Activated CD4-positive, alpha-beta memory T cell treated with anti-CD3 and anti-CD28 coated beads, Interleukin-2, amount 10 ng/mL, durations not matched to agents 7 days and 5 days (primary cell): ENCODE data around the gene TRERF1. TPM values are rescaled to one million over a fixed set of nuclear protein-coding genes. Genes with fewer than 3 reads are reported as not detected.
A peak's percentile ranks its signal among the peaks of the same experiment; 100 is the strongest.

ENCODE experiments used
- CTCF ChIA-PET: fragments of 350-600 bp; sonication (Branson Sonifier 250); formaldehyde crosslinking; loops from one replicate; lab custom pipeline; 2021; ENCODE audit warnings: antibody characterized with exemption, inconsistent platforms; lab: Charles Lee
- POLR2A ChIA-PET: fragments of 350-600 bp; sonication (Branson Sonifier 250); formaldehyde crosslinking; loops from one replicate; lab custom pipeline; 2021; ENCODE audit warnings: antibody characterized with exemption; lab: Charles Lee
- DNase-seq: peaks from one replicate; pipeline ENCODE4 v3.0.0-alpha.2; 2020
- H3K27ac Mint-ChIP-seq: one replicate; pipeline ENCODE4 v1.8.0; 2021; ENCODE audit warnings: mild to moderate bottlenecking, mixed read lengths
- H3K27me3 Mint-ChIP-seq: one replicate; pipeline ENCODE4 v1.8.0; 2021; ENCODE audit warnings: mixed read lengths
- H3K36me3 Mint-ChIP-seq: one replicate; pipeline ENCODE4 v1.8.0; 2021; ENCODE audit warnings: low read depth, mixed read lengths
- H3K4me1 Mint-ChIP-seq: one replicate; pipeline ENCODE4 v1.8.0; 2021; ENCODE audit warnings: mixed read lengths
- H3K4me3 Mint-ChIP-seq: one replicate; pipeline ENCODE4 v1.8.0; 2021; ENCODE audit warnings: mild to moderate bottlenecking, mixed read lengths
- H3K9me3 Mint-ChIP-seq: one replicate; pipeline ENCODE4 v1.8.0; 2021; ENCODE audit warnings: mixed read lengths
- total RNA-seq, 2 experiments: library from RNA; stranded (reverse); gene quantifications; one replicate each; pipeline ENCODE4 v1.2.3, GENCODE V29; 2021

Gene TRERF1
- total RNA-seq, 2 experiments from 2014 or later: 17.4 to 18.2 TPM

DNA sequence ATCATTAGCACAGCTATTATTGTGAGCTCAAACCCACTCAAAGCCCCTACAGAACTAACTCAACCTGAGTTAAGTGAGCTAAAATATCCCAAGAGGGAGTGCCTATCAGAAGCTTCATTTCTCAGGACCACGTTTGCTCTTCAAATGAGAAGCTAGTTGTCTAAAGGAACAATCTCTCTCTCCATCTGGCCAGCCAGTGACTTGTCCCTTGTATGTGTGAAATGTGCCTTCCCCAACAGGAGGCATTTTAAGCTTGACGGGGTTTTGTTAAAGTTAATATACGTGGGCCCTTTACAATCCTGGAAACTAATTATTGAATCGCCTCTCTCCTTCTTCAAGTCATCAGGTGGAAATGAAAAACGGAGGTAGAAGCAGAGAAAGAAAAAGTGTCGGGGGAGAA is 62.0 kb downstream of the TRERF1 start:
- no peak for DNase-seq
- peak overlapping the region; percentile 60 for H3K4me3 Mint-ChIP-seq
- no peaks in the 10 kb centered on the region for H3K9me3 Mint-ChIP-seq
- H3K27ac Mint-ChIP-seq: peak overlapping the region; percentile 93
- peaks cover 15% of the 10 kb centered on the region for H3K36me3 Mint-ChIP-seq
- ChIA-PET CTCF (interaction anchor here (0.6 to 6.2 kb wide), 17 partner anchors 8 to 469 kb away, joined by 3 to 65 read pairs (median 4); partner anchors contain the start of genes BYSL and MED20), POLR2A (interaction anchor here (0.6 to 10.0 kb wide), 26 partner anchors 8 to 369 kb away, joined by 3 to 107 read pairs (median 4); partner anchors contain the start of gene TRERF1)
- H3K4me1 Mint-ChIP-seq: peaks cover 89% of the 10 kb centered on the region
- no peaks in the 10 kb centered on the region for H3K27me3 Mint-ChIP-seq

DNA sequence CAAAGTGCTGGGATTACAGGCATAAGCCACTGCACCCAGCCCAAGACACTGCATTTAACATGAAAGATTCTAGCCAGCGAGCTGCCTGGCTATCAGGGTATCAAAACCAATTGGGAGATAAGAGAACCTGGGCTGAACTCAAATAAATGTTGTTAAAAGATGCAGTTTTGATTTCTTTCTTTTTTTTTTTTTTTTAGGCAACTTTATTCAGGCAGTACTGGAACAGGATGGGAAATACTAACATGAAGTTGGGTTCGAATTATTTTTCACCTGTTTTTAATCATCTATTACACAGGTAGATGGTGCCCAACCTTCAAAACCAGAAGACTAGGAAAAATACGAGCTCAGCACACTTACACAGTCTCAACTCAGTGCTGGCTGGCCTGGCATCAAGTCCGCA is 63.7 kb downstream of the TRERF1 start:
- H3K27ac Mint-ChIP-seq: peak overlapping the region; percentile 79
- CTCF ChIA-PET: interaction anchor here (0.8 to 6.2 kb wide), 5 partner anchors 10 to 159 kb away, joined by 4 to 65 read pairs (median 12); no protein-coding TSS in a partner anchor
- H3K36me3 Mint-ChIP-seq: peaks cover 17% of the 10 kb centered on the region
- POLR2A ChIA-PET: interaction anchor here (1.7 to 10.0 kb wide), 5 partner anchors 10 to 64 kb away, joined by 4 to 107 read pairs (median 52); partner anchors contain the start of gene TRERF1
- no peaks in the 10 kb centered on the region for H3K27me3 Mint-ChIP-seq
- no peak for DNase-seq
- H3K4me1 Mint-ChIP-seq: peaks cover 92% of the 10 kb centered on the region
- H3K4me3 Mint-ChIP-seq: no peak overlapping the region
- no peaks in the 10 kb centered on the region for H3K9me3 Mint-ChIP-seq

DNA sequence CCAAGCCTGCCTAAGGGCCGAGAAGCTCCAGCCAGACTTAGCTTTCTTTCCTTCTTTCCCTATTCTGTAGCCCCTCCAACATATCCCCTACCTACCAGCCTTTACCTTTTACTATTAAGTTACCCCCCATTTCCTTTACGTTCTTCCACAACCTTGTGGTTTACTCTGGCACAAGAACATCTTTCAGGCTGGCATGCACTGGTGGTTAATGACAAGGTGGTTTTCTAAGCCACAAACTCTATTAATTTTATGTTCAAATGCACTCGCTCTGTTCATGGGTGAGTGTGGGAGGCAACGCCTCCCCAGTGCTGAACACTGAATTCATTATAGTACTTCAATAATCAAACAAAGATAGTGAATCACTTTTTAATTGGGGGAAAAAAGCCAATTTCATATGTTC is 64.4 kb downstream of the TRERF1 start:
- peak; percentile 37 for DNase-seq
- H3K4me3 Mint-ChIP-seq: no peak overlapping the region
- H3K9me3 Mint-ChIP-seq: no peaks in the 10 kb centered on the region
- ChIA-PET CTCF (interaction anchor here (6.0 to 6.2 kb wide), 2 partner anchors 17 to 160 kb away, joined by 46 to 65 read pairs; no protein-coding TSS in a partner anchor), POLR2A (interaction anchor here (0.7 to 10.0 kb wide), 7 partner anchors 9 to 65 kb away, joined by 3 to 107 read pairs (median 4); partner anchors contain the start of gene TRERF1)
- H3K36me3 Mint-ChIP-seq: peaks cover 15% of the 10 kb centered on the region
- H3K27ac Mint-ChIP-seq: peak overlapping the region; percentile 55
- H3K27me3 Mint-ChIP-seq: no peaks in the 10 kb centered on the region
- peaks cover 94% of the 10 kb centered on the region for H3K4me1 Mint-ChIP-seq

DNA sequence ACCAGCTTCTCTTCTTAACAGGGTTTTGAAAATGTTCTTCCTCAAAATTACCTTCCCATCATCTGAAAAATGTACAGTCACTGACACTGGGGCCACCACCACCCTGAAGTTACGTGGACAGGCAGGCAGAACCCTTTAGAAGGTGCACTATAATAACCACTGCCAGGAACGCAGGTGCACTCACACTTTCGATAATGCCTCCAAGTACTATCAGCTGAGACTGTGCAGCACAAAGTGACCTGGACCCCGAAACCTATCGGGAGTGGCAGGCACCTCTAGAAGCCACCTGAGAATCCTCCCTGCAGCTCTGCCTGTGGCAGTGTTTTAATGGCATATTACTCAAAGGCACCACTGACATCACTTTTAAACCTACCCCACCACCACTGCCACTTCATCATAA is 66.4 kb downstream of the TRERF1 start:
- ChIA-PET POLR2A (interaction anchor here (0.9 to 10.0 kb wide), 4 partner anchors 11 to 66 kb away, joined by 3 to 107 read pairs (median 10); partner anchors contain the start of gene TRERF1), CTCF (no interaction called here)
- Mint-ChIP-seq H3K27ac (peak overlapping the region; percentile 29), H3K4me3 (no peak overlapping the region), H3K9me3 (no peaks in the 10 kb centered on the region), H3K27me3 (no peaks in the 10 kb centered on the region), H3K4me1 (peaks cover 94% of the 10 kb centered on the region), H3K36me3 (peaks cover 8% of the 10 kb centered on the region)
- DNase-seq: no peak

DNA sequence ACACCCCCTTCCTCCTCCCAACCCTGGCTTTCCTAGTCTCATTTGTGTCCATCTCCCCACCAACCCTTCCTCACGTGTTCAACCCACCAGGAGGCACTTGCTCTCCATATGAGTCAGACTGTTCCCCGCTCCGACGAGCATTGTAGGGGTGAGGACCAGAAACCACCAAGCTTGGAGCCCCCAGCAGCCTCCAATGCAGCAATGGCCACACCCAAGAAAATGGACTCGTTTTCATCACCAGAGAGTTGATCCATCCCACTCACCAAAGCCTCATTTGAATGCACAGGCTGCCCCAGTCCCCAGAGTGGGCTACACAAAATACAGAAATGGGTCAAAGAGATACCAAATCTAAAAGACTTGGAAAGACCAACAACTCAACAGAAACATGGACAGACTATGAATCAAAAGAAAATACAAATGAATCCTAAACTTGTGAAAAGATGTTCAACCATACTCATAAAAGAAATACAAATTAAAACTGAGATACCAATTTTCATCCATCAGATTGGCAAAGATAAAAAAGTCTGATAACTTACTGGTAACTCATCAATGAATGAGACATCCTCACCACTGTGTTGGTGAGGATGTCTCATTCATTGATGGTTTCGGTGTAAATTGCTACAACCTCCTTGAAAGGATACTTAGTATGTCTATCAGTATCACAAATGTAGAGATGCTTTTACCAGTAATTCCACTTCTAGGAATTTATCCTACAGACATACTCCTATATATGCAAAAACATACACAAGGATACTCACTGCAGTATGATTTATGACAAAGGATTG is 68.1 kb downstream of the TRERF1 start:
- no peaks in the 10 kb centered on the region for H3K9me3 Mint-ChIP-seq
- H3K4me3 Mint-ChIP-seq: peak overlapping the region; percentile 26
- no peaks in the 10 kb centered on the region for H3K27me3 Mint-ChIP-seq
- DNase-seq: no peak
- ChIA-PET POLR2A (interaction anchor here (2.0 to 10.0 kb wide), 4 partner anchors 9 to 68 kb away, joined by 5 to 107 read pairs (median 12); partner anchors contain the start of gene TRERF1), CTCF (interaction anchor here (0.9 to 1.2 kb wide), 3 partner anchors 9 to 164 kb away, joined by 3 to 7 read pairs (median 3); no protein-coding TSS in a partner anchor)
- peaks cover 94% of the 10 kb centered on the region for H3K4me1 Mint-ChIP-seq
- peak overlapping the region; percentile 61 for H3K27ac Mint-ChIP-seq
- H3K36me3 Mint-ChIP-seq: peaks cover 11% of the 10 kb centered on the region

DNA sequence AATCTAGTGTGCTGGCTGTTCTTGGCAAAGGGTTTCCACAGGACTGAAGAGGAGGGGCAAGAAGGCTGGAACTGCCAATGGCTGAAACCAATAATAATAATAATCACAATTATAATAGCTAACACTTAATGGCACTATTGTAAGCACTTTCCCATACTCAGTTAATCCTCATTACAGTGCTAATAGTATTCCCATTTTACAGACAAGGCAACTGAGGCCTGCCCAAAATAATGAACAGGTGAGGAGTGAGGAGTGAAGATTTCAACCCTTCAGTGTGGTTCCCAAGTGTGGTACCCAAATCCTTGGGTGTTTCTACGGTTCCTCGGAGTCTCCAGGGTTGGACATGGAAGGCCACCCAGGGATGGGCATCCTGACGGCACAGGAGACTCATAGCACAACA is 69.9 kb downstream of the TRERF1 start:
- ChIA-PET CTCF (interaction anchor here (0.7 to 1.0 kb wide), 2 partner anchors 8 to 124 kb away, joined by 3 to 4 read pairs; no protein-coding TSS in a partner anchor), POLR2A (interaction anchor here (0.7 to 1.6 kb wide), 3 partner anchors 8 to 15 kb away, joined by 3 to 5 read pairs (median 4); no protein-coding TSS in a partner anchor)
- no peak overlapping the region for H3K4me3 Mint-ChIP-seq
- no peaks in the 10 kb centered on the region for H3K27me3 Mint-ChIP-seq
- no peak for DNase-seq
- H3K36me3 Mint-ChIP-seq: peaks cover 13% of the 10 kb centered on the region
- no peaks in the 10 kb centered on the region for H3K9me3 Mint-ChIP-seq
- peaks cover 93% of the 10 kb centered on the region for H3K4me1 Mint-ChIP-seq
- no peak overlapping the region for H3K27ac Mint-ChIP-seq

DNA sequence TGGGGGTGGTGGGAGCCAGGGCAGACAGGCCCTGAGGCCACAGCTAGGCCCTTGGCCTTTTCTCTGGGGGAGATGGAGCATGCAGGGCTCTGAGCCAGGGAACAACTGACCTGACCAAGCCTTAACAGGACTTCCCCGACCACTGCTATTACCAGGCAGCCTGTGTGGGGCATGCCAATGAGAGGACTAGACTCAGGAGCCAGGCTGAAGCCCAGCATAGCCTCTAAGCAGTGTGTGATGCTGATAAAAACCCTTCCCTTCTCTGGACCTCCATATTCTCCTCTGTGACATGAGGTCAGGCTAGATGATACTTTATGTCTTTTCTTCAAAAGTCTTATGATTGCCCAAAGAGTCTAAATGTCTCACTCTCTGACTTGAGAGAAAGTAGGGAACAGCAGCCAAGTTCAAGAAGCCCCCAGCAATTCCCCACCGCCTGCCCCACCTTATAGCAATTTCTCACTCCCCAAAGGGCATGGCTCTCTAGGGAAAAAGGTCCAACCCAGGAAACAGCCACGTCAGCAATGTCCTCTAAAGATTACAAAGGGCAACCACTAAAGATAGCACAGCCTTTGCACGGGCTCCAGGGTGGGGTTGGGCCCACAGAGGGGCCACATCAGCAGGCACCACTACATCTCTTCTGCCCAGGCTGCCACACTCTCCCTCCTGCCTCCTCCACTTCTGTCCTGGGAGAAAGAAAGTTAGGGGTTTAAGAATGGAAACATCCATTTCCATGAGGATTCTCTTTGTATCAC is 71.3 kb downstream of the TRERF1 start:
- ChIA-PET CTCF (no interaction called here), POLR2A (interaction anchor here (1.1 kb wide), 1 partner anchor 13 kb away, joined by 4 read pairs; no protein-coding TSS in a partner anchor)
- Mint-ChIP-seq H3K36me3 (peaks cover 15% of the 10 kb centered on the region), H3K9me3 (no peaks in the 10 kb centered on the region), H3K4me1 (peaks cover 85% of the 10 kb centered on the region), H3K27ac (peak overlapping the region; percentile 56), H3K4me3 (no peak overlapping the region), H3K27me3 (no peaks in the 10 kb centered on the region)
- DNase-seq: no peak

DNA sequence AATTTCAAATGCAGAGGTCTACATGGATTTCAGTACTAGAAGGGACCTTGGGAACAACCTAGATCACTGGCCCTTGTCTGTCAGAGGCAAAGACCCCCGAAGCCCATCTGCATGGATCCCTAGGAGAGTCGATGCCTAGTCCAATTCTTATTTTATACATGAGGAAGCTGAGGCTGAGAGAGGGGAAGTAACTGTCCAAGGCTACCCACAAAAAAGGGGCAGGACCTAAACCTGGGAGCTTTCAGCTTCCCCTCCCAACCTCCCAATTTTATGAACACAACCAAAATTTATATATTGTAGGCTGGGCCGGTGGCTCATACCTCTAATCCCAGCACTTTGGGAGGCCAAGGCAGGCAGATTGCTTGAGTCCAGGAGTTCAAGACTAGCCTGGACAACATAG is 73.2 kb downstream of the TRERF1 start:
- H3K36me3 Mint-ChIP-seq: peaks cover 15% of the 10 kb centered on the region
- peaks cover 75% of the 10 kb centered on the region for H3K4me1 Mint-ChIP-seq
- peak overlapping the region; percentile 88 for H3K27ac Mint-ChIP-seq
- no peaks in the 10 kb centered on the region for H3K9me3 Mint-ChIP-seq
- CTCF ChIA-PET: interaction anchor here (1.0 to 2.3 kb wide), 11 partner anchors 10 to 173 kb away, joined by 3 to 11 read pairs (median 5); no protein-coding TSS in a partner anchor
- no peak for DNase-seq
- POLR2A ChIA-PET: interaction anchor here (1.1 to 2.3 kb wide), 5 partner anchors 11 to 162 kb away, joined by 4 to 38 read pairs (median 7); no protein-coding TSS in a partner anchor
- H3K27me3 Mint-ChIP-seq: no peaks in the 10 kb centered on the region
- no peak overlapping the region for H3K4me3 Mint-ChIP-seq

DNA sequence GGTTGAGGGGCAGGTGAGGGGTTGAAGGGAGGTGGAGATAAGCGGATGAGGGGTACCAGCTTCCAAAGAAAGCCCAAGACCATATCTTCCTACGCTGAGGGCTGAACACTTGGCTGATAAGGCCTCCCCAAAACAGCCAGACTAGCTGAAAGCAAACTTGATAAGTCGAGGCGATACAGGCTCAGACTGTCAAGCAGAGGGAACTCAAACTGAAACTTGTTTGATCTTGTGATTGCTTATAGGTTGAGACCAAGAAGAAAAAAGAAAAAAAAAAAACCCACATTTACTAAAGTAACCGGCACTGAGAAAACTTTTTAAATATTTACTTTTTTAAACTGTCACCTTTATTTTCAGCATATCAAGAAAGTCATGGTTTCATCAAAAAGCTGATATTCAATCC is 73.6 kb downstream of the TRERF1 start:
- CTCF ChIA-PET: interaction anchor here (1.0 to 2.3 kb wide), 10 partner anchors 10 to 174 kb away, joined by 3 to 11 read pairs (median 5); no protein-coding TSS in a partner anchor
- DNase-seq: peak; percentile 41

DNA sequence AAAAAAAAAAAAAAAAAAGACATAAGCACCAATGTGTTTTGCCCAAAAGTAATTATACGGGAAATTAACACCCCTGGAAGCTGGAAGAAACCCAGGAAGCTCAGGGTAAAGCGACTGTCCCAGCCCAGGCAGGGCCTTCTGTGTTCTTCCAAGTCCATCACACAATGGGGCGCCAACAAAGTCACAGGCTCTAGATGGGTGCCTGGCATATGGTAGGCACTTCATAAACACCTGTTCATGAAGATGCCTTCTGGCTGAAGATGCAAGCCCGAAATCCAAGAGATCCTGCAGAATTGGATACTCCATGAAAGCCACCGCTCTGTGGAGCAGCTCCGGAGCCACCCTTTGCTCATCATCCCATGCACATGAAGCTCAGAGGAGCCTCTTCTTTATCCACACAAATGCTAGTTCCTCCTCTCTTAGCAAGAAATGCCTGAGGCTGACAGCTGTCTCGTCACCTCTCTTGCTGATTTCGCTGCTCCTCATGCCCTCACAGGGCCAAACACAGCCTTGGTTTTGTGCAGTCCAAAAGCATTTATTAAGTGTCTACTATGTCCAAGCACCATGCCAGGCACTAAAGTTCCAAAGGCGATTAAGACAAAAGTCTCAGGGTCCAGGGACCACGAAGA is 76.6 kb downstream of the TRERF1 start:
- Mint-ChIP-seq H3K4me3 (no peak overlapping the region), H3K27me3 (no peaks in the 10 kb centered on the region), H3K4me1 (peaks cover 61% of the 10 kb centered on the region), H3K9me3 (no peaks in the 10 kb centered on the region), H3K27ac (peak overlapping the region; percentile 3), H3K36me3 (peaks cover 17% of the 10 kb centered on the region)
- POLR2A ChIA-PET: interaction anchor here (0.6 to 2.3 kb wide), 6 partner anchors 9 to 77 kb away, joined by 3 to 15 read pairs (median 3); no protein-coding TSS in a partner anchor
- CTCF ChIA-PET: interaction anchor here (0.6 to 1.2 kb wide), 3 partner anchors 8 to 170 kb away, joined by 3 to 6 read pairs (median 5); no protein-coding TSS in a partner anchor
- DNase-seq: no peak

More for the DNA sequence above, 73.6 kb downstream of the TRERF1 start:
- H3K4me1 Mint-ChIP-seq: peaks cover 71% of the 10 kb centered on the region
- H3K36me3 Mint-ChIP-seq: peaks cover 13% of the 10 kb centered on the region
- H3K4me3 Mint-ChIP-seq: peak overlapping the region; percentile 31
- peak overlapping the region; percentile 88 for H3K27ac Mint-ChIP-seq
- POLR2A ChIA-PET: interaction anchor here (1.1 to 2.3 kb wide), 5 partner anchors 11 to 162 kb away, joined by 4 to 38 read pairs (median 7); no protein-coding TSS in a partner anchor
- H3K9me3 Mint-ChIP-seq: no peaks in the 10 kb centered on the region
- H3K27me3 Mint-ChIP-seq: no peaks in the 10 kb centered on the region

DNA sequence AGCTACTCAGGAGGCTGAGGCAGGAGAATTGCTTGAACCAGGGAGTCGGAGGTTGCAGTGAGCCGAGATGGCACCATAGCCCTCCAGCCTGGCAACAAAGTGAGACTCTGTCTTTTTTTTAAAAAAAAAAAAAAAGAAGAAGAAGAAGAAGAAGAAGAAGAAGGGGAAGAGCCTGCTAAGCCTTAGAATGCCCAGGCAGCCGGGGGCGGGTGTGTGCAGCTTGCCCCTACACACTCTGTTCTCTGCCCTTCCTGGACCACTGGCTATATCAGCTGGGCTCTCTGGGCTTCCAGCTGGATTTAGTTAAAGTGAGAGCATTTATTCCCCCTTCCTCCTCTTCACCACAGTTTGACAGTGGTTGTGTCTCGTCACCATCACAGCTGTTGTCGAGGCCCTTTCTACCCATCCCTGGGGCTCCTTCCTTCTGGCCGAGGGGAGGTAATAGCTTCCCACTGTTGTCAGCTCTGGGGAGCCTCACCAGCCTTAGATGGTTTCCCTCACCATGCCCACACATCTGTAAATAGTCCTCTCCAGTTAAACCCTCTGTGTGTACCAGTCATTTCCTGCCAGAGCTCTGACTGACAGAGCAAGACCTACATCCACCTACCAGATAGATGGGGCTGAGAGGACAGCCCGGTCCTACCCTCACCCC is 77.6 kb downstream of the TRERF1 start:
- Mint-ChIP-seq H3K36me3 (peaks cover 15% of the 10 kb centered on the region), H3K4me1 (peaks cover 61% of the 10 kb centered on the region), H3K27ac (peak overlapping the region; percentile 52), H3K9me3 (no peaks in the 10 kb centered on the region), H3K27me3 (no peaks in the 10 kb centered on the region), H3K4me3 (no peak overlapping the region)
- no peak for DNase-seq
- POLR2A ChIA-PET: interaction anchor here (0.9 to 2.3 kb wide), 5 partner anchors 9 to 78 kb away, joined by 3 to 15 read pairs (median 3); no protein-coding TSS in a partner anchor
- CTCF ChIA-PET: interaction anchor here (0.6 to 1.2 kb wide), 4 partner anchors 9 to 173 kb away, joined by 3 to 6 read pairs (median 4); no protein-coding TSS in a partner anchor
